Central memory CD8-positive, alpha-beta T cell (primary cell): ENCODE data around the gene IL1A.
"Not testable (repeated sequence)": the region's sequence is repeated elsewhere in the genome, so short reads cannot be mapped to it uniquely, and the experiment has no call there.

ENCODE experiments used
- ATAC-seq: fragments of 150-1000 bp; cut with Tn5 transposase; replicated peaks from 2 replicates; pipeline ENCODE4 v1.10.0; 2022; ENCODE audit warnings: mild to moderate bottlenecking, moderate FRiP score, moderate number of reproducible peaks; ENCODE audit not compliant: poor library complexity, severe bottlenecking; ENCODE audit errors: extremely low read depth
- DNase-seq, 2 donors: peaks; one replicate each; pipeline ENCODE4 v3.0.0; 2021; ENCODE audit warnings: low spot score in 2 of 2
- H3K27ac Mint-ChIP-seq: one replicate; pipeline ENCODE4 v1.8.0; 2022; ENCODE audit warnings: low read depth, mild to moderate bottlenecking, moderate library complexity, mixed read lengths
- H3K27me3 Mint-ChIP-seq: one replicate; pipeline ENCODE4 v1.8.0; 2022; ENCODE audit warnings: mixed read lengths
- H3K36me3 Mint-ChIP-seq: one replicate; pipeline ENCODE4 v1.8.0; 2022; ENCODE audit warnings: mild to moderate bottlenecking, moderate library complexity, mixed read lengths; ENCODE audit not compliant: insufficient read depth
- H3K4me1 Mint-ChIP-seq: one replicate; pipeline ENCODE4 v1.8.0; 2022; ENCODE audit warnings: mixed read lengths
- H3K4me3 Mint-ChIP-seq: one replicate; pipeline ENCODE4 v1.8.0; 2022; ENCODE audit warnings: mild to moderate bottlenecking, moderate library complexity, mixed read lengths
- H3K9me3 Mint-ChIP-seq: one replicate; pipeline ENCODE4 v1.8.0; 2022; ENCODE audit warnings: mixed read lengths

The IL1A gene

GRCh38 chr2:112784199-112785189 is at the start of gene IL1A:
TSS of gene IL1A (minus strand) at chr2:112784493. CDS start at chr2:112783770, 723 bp downstream.
- H3K4me1 Mint-ChIP-seq = no peaks in the 10 kb centered on the region
- DNase-seq (no peak), ATAC-seq (no peak)
- no peaks in the 10 kb centered on the region for H3K9me3 Mint-ChIP-seq
- H3K4me3 Mint-ChIP-seq = no peak within 1 kb of the TSS
- H3K36me3 Mint-ChIP-seq = no peaks in the 10 kb centered on the region
- no peak within 1 kb of the TSS for H3K27ac Mint-ChIP-seq
- peaks cover 18% of the 10 kb centered on the region for H3K27me3 Mint-ChIP-seq

GRCh38 chr2:112833976-112834375 is 49.7 kb upstream of the IL1A start:
- DNase-seq (no peak), ATAC-seq (no peak)
- Mint-ChIP-seq H3K36me3 (peaks cover 3% of the 10 kb centered on the region), H3K27me3 (peaks cover 16% of the 10 kb centered on the region), H3K27ac (no peak overlapping the region), H3K4me3 (no peak overlapping the region), H3K4me1 (peaks cover 6% of the 10 kb centered on the region), H3K9me3 (no peaks in the 10 kb centered on the region)

- ATAC-seq, H3K9me3 Mint-ChIP-seq, H3K4me1 Mint-ChIP-seq, DNase-seq, H3K27ac Mint-ChIP-seq, H3K4me3 Mint-ChIP-seq, H3K36me3 Mint-ChIP-seq: not testable (repeated sequence)
- peaks cover 12% of the 10 kb centered on the region for H3K27me3 Mint-ChIP-seq
Measured at GRCh38 chr2:112833639-112833931, 49.3 kb upstream of the IL1A start.

GRCh38 chr2:112832841-112833638 is 48.7 kb upstream of the IL1A start:
- no peak overlapping the region for H3K27ac Mint-ChIP-seq
- peaks cover 10% of the 10 kb centered on the region for H3K27me3 Mint-ChIP-seq
- peaks cover 3% of the 10 kb centered on the region for H3K36me3 Mint-ChIP-seq
- H3K9me3 Mint-ChIP-seq = no peaks in the 10 kb centered on the region
- ATAC-seq (no peak), DNase-seq (no peak)
- peaks cover 6% of the 10 kb centered on the region for H3K4me1 Mint-ChIP-seq
- no peak overlapping the region for H3K4me3 Mint-ChIP-seq

- no peak overlapping the region for H3K4me3 Mint-ChIP-seq
- H3K27me3 Mint-ChIP-seq = peaks cover 18% of the 10 kb centered on the region
- H3K9me3 Mint-ChIP-seq = no peaks in the 10 kb centered on the region
- H3K4me1 Mint-ChIP-seq = peaks cover 6% of the 10 kb centered on the region
- no peak for ATAC-seq
- H3K27ac Mint-ChIP-seq = no peak overlapping the region
- H3K36me3 Mint-ChIP-seq = peaks cover 3% of the 10 kb centered on the region
- no peak for DNase-seq
Measured at GRCh38 chr2:112831946-112832840, 47.9 kb upstream of the IL1A start.

- H3K36me3 Mint-ChIP-seq = peaks cover 3% of the 10 kb centered on the region
- peaks cover 18% of the 10 kb centered on the region for H3K27me3 Mint-ChIP-seq
- no peaks in the 10 kb centered on the region for H3K9me3 Mint-ChIP-seq
- DNase-seq (no peak), ATAC-seq (no peak)
- H3K4me3 Mint-ChIP-seq = no peak overlapping the region
- H3K4me1 Mint-ChIP-seq = peaks cover 6% of the 10 kb centered on the region
- no peak overlapping the region for H3K27ac Mint-ChIP-seq
Measured at GRCh38 chr2:112831513-112831845, 47.2 kb upstream of the IL1A start.

GRCh38 chr2:112830682-112831512 is 46.6 kb upstream of the IL1A start:
- Mint-ChIP-seq H3K27me3 (peaks cover 18% of the 10 kb centered on the region), H3K4me1 (peaks cover 6% of the 10 kb centered on the region), H3K27ac (no peak overlapping the region), H3K36me3 (peaks cover 3% of the 10 kb centered on the region), H3K4me3 (no peak overlapping the region), H3K9me3 (no peaks in the 10 kb centered on the region)
- ATAC-seq (no peak), DNase-seq (no peak)

GRCh38 chr2:112829961-112830681 is 45.8 kb upstream of the IL1A start:
- DNase-seq (no peak), ATAC-seq (no peak)
- H3K27ac Mint-ChIP-seq = no peak overlapping the region
- H3K36me3 Mint-ChIP-seq = peaks cover 3% of the 10 kb centered on the region
- H3K4me1 Mint-ChIP-seq = peaks cover 6% of the 10 kb centered on the region
- H3K9me3 Mint-ChIP-seq = no peaks in the 10 kb centered on the region
- peaks cover 18% of the 10 kb centered on the region for H3K27me3 Mint-ChIP-seq
- no peak overlapping the region for H3K4me3 Mint-ChIP-seq

GRCh38 chr2:112829101-112829960 is 45.0 kb upstream of the IL1A start:
- ATAC-seq (no peak), DNase-seq (no peak)
- Mint-ChIP-seq H3K4me1 (peaks cover 6% of the 10 kb centered on the region), H3K4me3 (no peak overlapping the region), H3K27me3 (peaks cover 18% of the 10 kb centered on the region), H3K36me3 (peaks cover 3% of the 10 kb centered on the region), H3K9me3 (no peaks in the 10 kb centered on the region), H3K27ac (no peak overlapping the region)

- Mint-ChIP-seq H3K9me3 (no peaks in the 10 kb centered on the region), H3K36me3 (peaks cover 3% of the 10 kb centered on the region), H3K4me1 (peaks cover 6% of the 10 kb centered on the region), H3K4me3 (no peak overlapping the region), H3K27me3 (peaks cover 18% of the 10 kb centered on the region), H3K27ac (no peak overlapping the region)
- no peak for ATAC-seq
- DNase-seq = no peak
Measured at GRCh38 chr2:112828251-112828691, 44.0 kb upstream of the IL1A start.
